ENCODE data around the gene GLG1.
"Not testable (repeated sequence)": the region's sequence is repeated elsewhere in the genome, so short reads cannot be mapped to it uniquely, and the experiment has no call there.

GLG1 gene

DNA sequence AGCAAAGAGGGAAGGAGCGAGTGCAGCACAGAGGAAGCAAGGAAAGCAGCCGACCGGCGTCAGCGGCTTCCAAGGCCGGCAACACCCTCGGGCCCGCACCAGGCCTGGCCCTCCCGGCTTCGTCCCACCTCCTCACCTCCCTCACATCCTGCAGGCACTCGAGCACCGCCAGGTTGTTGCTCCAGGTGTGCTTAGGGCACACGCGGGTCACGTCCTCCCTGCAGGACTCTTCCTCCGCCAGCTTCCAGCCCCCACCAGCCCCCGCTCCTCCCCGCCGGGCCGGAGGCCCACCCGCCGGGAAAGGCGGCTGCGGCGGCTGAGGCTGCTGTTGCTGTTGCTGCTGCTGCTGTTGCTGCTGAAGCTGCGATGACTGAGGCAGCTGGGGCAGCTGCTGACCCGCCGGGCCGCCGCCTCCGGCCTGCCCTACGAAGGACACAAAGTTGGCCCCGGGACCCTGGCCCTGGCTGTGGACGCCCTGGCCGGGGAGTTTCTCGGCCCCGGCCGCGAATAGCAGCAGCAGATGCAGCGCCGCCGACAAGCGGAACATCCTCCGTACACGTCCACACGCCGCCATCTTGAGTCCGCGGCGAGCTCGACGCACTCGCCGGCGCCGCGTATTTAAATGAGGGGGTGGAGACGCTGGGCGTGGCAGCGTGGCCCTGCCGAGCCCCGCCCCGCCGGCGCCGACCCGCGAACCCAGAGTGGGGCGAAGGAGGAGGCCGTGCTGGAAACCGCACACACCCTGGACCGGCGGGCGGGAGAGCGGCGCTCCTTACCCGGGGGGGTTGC, at the start of gene GLG1:
Gene GLG1 (minus strand): TSS at position 594 of the 789 bp plus-strand sequence. CDS start 20 bp downstream, at position 574.
- peak; percentile 78 to 87 (median 84) for DNase-seq

DNA sequence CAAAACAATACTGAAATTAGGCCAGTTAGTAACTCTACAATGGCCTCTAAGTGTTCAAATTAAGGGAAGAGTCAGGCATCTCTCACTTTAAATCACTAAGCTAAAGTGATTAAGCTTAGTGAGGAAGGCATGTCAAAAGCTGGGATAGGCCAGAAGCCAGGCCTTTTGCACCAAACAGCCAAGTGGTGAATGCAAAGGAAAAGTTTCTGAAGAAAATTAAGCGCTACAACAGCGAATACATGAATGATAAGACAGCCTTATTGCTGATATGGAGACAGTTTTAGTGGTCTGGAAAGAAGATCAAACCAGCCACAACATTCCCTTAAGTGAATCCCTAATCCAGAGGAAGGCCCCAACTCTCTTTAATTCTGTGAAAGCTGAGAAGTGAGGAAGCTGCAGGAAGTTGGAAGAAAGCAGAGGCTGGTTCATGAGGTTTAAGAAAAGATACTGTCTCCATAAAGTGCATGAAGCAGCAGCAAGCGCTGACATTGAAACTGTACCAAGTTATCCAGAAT, 47.7 kb upstream of the GLG1 start:
- no peak for DNase-seq

DNA sequence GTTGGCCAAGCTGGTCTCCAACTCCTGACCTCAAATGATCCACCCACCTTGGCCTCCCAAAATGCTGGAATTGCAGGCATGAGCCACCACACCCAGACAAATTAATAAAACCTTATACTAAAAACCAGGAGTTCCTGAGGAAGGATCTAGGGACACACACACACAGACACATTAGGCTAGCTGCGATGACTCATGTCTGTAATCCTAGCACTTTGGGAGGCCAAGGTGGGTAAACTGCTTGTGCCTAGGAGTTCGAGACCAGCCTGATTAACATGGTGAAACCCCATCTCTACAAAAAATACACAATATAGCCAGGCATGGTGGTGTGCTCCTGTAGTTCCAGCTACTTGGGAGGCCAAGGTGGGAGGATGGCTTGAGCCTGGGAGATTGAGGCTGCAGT, 46.0 kb upstream of the GLG1 start:
- not testable (repeated sequence) for DNase-seq

DNA sequence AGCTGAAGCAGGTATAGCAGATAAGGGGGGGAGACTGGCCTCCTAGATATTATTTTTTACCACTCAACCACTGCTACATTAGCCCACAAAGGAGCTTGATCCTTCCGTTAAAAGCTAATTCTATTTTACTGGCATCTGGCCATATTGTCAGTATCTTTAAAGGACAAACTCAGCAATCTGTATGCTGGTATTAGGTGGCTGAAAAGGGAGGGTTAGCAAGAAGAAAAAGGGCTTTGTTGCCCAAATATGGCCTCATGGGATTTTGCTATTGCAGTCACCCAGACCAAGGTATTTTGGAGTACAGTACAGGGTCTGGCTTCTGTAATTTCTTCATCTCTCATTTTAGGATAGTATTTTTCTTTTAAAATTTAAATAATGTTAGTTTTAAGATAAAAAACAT, 45.3 kb upstream of the GLG1 start:
- DNase-seq: no peak

DNA sequence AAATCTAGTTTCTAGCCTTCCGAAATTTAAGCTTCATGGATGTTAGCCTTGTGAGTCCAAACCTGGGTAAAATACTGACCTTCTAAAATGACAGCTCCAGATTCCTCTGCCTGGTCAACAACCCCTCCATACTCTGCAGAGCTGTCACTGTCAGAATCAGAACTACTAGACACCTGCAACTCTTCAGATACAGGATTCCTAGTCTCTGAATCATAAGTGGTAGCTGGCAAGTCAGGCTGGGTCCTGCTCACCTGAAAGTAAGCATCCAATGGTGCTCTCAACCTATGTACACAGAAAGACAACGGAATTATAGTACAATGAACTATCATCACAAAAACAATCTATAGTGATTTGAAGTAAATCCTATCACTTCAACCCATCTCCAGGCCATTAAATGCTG, 44.9 kb upstream of the GLG1 start:
- DNase-seq: no peak

DNA sequence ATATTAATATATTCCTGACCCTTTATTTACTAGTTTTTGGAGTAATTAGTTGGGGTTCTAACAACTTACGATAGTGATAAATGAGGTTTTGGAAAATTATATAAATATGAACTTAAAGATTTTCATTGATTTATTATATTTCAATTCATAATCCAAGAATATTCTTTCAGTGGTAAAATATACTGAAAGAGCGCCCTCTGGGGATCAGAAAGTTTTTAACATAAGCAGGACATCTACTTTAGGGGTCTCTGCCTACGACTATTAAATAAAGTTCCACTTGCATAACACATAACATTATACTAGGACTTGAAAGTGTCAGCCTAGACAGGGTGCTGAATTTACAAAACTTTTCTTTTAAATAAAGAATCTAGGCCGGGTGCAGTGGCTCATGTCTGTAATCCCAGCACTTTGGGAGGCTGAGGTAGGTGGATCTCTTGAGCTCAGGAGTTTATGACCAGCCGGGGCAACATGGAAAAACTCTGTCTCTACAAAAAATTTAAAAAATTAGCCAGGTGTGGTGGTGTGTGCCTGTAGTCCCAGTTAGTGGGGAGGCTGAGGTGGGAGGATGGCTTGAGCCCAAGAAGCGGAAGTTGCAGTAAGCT, 44.2 kb upstream of the GLG1 start:
- no peak for DNase-seq

DNA sequence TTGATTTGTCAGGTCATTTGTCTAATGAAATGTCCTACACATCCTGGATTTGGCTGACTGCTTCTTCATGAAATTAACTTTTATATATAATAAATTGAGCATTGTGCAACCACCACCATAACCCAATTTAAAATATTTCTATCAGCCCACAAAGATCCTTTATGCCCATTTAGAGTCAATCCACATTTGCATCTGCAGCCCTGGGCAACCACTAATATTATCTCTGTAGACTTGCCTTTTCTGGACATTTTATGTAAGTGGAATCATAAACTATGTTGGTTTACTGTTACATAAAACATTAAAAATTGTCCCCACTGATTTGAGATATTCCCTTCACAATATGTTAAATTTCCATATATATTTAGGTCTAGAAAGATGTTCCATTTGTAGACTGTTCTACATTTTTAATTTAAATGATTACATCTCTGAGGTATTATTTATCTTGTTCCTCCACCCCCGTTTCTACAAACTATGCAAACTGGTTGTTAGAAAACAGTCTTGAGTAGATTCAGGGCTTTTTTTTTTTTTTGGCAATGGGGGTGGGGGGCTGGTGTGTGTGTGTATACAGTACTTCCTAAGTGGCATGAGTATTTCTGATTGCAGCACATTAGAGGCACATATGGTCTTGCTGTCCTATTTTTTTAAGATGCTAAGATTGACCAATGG, 43.1 kb upstream of the GLG1 start:
- no peak for DNase-seq

DNA sequence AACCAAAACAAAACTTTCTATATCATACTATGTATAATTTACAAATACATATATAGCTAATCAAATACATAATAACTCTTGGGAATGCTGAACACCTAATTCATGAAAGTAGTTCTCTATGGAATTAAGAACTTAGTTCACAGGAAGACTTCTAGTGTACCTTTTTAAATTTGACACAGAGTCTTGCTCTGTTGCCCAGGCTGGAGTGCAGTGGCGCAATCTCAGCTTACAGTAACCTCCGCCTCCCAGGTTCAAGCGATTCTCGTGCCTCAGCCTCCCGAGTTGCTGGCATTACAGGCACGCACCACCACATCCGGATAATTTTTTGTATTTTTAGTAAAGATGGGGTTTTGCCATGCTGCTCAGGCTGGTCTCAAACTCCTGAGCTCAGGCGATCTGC, 35.1 kb upstream of the GLG1 start:
- no peak for DNase-seq

DNA sequence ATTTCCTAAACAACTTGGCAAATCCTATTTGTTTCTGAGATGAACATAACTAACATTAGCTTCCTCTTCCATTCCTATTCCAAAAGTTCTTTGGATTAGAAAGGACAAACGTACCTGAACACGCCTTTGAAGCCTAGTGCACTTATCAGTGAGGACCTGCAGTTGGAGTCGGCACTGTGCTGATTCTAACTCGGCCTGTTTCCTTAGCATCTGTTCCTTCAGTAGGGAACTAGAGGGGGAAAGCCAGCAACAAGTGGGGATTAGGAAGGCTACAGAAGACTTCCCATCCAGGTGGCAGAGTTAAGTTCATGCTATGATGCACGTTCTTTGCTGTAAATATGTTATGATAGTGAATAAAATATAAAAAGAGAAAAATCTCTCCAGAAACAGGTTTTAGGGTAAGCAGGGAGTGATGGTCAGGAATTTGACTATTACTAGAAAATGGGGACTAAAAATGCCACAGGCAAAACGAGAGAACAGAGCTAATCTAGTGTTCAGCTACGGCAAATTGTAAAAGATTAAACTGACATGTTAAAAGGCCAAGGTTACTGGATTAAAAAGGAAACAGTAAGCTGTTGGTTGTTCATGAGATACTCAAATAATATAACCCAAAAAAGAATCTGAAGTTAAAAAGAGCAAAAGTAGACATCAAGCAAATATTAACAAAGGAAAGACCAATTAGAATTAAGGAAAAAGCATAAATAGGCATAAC, 31.0 kb upstream of the GLG1 start:
- DNase-seq: no peak

DNA sequence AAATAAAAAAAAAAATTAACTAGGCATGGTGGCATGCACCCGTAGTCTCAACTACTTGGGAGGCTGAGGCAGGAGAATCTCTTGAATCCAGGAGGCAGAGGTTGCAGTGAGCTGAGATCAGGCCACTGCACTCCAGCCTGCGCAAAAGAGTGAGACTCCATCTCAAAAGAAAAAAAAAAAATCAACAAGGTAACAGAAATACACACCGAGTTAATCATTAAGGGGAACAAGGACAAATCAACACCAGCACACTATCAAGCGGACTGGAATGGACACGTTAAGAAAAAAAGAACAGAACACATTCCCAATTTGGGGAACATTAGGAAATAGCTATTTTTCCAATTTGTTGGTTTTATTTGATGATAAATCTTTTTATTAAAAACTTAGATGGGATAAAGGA, 28.4 kb upstream of the GLG1 start:
- DNase-seq: no peak

DNA sequence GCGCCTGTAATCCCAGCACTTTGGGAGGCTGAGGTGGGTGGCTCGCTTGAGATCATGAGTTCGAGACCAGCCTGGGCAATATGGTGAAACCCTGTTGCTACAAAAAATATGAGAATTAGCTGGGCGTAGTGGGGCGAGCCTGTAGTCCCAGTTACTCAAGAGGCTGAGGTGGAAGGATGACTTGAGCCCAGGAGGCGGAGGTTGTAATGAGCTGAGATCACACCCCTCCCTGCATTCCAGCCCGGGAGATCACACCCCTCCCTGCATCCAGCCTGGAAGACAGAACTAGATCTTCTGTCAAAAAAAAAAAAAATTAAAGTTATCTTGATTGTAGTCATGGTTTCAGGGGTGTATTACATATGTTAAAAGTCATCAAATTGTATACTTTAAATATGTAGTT, 26.8 kb upstream of the GLG1 start:
- DNase-seq: no peak

DNA sequence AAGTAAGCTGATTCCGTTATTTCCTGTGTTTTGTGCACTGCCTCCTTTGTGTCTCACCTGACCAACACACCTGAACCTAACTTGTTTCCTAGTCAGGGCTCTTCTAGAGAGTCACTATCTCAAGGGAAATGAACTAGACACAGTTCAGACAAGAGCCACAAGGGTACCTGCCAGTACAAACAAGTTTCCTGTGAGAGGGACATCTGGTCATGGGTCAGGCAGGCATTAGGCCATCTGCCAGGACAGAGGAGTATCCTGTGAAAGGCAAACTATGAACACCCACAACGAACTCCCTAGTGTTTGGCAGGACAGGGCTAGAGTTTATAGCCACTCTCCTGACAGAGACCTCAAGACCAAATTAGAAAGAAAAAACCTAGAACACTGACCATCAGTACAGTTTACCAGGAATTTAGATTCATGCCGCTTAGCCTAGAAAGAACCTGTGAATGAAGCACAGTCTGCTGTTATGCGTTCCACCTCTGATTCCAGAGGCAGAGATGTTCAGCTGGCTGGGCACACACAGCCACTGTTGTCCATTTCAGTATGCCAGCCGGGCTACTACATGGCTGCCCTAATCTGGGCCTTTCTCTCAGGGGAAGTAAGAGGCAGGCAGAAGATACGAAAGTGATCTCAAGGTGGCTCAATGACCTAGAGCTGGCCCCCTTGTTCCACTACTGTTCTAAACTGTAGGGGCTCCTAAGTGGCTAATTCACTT, 20.7 kb upstream of the GLG1 start:
- no peak for DNase-seq

DNA sequence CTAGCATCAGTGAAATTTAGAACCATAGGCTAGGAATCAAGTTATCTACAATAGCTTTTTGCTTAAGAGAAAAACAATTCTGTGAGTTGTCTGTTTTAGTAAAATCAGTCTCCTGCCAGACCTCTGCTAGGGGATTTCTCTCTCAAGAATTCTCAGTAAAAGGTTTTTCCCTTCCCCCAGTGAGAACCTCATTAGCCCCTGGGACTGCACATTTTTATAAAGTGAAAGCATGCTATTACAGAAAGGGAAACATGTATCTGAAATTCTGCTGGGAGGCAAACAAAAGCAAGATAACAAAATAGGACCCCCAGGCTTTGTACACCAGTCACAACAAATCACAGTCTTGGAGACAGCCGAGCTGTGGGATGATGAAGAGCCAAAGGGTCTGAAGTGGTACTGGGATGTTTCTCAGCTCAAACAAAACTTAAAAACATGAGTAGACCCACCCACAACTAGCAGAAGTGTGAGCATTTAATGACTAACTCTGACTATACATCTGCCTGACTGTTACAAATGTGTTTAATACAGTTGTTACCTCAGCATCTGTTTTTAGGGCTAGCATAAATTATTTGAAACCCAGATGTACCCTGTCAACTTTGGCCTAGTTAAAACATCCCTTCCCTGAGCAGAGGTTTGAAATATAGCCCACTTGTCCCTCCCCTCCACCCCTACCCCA, 20.0 kb upstream of the GLG1 start:
- DNase-seq: no peak

DNA sequence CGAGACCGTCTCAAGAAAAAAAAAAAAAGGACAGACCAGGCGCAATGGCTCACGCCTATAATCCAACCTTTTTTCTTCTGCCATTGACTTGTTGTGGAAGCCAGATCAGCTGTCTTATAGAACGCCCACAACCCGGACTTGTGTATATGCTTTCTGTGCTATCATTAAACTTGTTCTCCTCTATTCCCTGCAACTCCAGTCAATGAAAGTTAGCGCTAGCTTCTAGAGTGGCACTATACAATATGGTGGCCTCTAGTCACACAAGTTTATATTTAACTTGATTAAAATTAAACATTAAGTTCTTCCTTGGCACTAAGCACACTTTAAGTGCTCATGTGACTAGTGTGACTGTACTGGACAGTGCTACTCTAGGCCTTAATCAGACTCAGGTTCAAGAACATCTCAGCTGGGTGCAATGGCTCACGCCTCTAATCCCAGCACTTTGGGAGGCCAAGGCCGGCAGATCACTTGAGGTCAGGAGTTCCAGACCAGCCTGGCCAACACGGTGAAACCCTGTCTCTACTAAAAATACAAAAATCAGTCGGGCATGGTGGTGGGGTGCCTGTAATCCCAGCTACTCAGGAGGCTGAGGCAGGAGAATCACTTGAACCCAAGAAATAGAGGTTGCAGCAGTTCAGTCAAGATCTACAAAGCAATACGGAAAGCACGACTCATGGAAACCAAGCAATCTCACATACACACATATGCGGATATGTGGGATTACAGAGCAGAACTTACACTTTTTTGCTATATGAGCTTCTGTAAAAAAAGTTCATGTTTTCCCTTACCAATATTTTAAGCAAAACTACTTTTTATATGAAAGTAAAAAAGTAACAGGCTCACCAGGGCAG, 18.8 kb upstream of the GLG1 start:
- no peak for DNase-seq

DNA sequence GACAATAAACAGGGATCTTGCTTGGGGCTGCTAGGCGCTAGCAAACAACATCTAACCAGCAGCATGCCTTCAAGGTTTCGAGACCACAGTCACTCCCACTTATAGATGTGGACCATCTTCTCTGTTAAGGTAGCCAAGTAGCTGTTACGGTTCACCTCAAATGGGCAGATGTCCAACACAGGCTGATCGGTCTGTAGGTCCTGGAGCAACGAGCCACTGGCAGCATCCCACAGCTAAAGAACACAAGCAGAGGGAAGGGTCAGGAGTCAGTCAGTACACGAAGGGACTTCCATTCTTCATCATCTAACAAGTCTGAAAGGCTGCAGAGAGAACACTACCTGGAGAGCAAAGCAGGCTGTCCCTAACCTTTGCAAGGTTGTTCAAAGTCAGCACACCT, 16.9 kb upstream of the GLG1 start:
- no peak for DNase-seq

DNA sequence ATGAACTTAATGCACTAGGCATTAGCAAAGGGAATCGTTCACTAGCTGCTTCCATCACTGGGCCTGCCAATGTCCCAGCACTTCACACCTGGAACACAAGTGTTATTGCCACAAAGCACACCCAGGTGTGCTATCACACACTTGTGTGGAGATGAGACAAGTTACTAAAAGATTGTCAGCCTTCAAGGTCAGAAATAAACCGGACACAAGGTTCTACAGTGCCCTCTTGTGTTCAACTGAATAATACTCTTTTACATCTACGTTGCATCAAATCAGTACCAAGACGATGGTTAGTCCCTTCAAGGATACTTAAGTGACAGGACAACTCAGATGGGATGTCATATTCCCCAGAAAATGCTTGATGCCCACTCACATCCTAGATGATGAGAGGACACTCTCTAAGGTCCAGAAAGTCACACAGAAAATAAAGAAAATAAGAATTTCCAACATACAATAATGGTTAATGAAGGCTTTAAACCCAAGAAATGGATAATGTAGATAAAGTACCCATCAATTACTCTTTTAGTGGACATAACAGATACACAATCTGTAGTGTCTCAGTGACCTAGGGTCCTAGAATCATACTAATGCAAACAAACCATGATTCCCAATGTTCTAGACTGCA, 16.4 kb upstream of the GLG1 start:
- DNase-seq: no peak

DNA sequence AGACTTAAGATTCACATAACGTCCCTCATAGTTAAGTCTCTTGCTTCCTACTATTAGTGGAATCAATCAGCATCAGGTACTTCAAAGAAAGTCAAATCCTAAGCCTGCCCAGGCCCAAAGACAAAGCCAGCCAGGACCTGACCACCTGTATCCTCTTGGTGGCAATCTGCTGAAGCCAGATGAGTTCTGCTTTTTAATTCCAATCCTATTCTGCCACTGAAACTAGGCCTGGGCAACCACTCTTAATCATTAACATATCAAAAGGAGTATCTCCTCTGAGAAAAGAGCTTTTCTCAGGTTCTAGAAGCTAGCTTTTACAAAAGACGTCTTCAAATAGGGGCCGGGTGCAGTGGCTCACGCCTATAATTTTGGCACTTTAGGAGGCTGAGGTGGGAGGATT, 15.1 kb upstream of the GLG1 start:
- DNase-seq: no peak

DNA sequence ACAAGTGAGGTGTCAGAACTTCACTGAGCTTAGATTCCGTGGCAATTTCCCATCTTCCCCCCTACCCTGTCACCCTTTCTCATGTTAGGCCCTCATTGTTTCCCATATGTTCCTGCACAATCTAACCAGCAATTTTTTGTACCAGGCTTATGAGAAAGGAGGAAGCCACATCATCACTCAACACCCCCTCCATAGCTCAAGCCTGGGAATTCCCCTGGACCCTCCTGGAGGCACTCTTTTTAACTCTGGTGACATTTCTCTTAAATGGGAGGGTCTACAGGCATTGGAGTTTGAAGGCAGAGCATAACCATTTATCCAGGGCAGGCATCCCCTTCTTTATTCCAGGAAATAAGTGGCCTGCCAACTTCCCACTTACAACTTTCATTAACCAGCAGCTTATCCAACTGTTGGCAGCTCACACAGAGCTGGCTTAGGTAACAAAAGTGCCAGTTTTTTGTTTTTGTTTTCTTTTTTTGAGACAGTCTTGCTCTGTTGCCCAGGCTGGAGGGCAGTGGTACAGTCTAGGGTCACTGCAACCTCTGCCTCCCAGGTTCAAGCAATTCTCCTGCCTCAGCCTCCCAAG, 10.4 kb upstream of the GLG1 start:
- no peak for DNase-seq

DNA sequence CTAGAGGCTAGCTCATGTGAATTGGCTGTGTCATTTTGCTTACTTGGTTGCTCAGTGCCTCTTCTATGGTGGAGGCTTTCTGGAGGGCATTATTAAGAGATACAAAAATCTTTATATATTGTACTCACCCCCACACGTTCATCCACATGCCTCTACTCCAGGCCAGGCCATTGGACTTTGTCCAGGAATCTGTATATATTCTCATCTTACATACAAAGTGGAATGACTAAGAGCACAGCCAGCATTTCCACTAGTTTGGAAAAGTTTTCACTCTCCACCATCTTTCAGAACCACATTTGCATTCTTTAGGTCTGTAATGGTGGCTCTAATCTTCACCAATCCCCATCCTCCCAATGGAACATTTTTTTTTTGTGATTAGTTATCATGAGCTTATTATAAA, 4.8 kb upstream of the GLG1 start:
- DNase-seq: no peak

DNA sequence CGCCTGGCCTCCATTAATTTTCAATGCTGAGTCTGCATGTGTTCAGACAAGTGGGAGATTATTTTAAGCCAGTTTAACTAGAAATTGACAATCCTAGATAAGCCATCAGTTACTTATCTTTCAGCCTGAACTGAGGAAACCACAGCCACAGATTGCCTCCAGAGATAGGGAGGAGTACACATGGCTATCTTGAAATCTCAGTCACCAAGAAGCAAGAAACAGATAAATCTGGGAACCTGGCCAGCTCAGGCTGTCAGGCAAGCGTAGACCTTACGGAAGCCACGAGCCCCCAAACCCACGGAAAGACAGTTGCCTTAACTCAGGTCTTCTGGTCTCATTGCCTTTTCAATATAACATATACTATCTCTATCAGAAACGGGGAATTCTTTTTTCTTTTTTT, 2.0 kb upstream of the GLG1 start:
- DNase-seq: no peak

Measured in activated CD4-positive, CD25-positive, alpha-beta regulatory T cell (primary cell).